Hematopoietic multipotent progenitor cell (in vitro differentiated cells): Measurements from ENCODE around the gene PROCR. TPM values are rescaled to one million over a fixed set of nuclear protein-coding genes. Genes with fewer than 3 reads are reported as not detected.
"Not testable (repeated sequence)": the region's sequence is repeated elsewhere in the genome, so short reads cannot be mapped to it uniquely, and the experiment has no call there.

Experiments used
- DNase-seq, 3 donors: peaks; one replicate each; pipeline ENCODE4 v3.0.0-alpha.2; 2011 to 2015; ENCODE audit warnings: low read depth in 2 of 3, low spot score in 2 of 3
- total RNA-seq: library from RNA; depleted of rRNA; stranded (reverse); fragments of >200 nt; gene quantifications from one replicate; pipeline ENCODE4 v1.2.3, GENCODE V29; 2012

The PROCR gene
- total RNA-seq = 5.7 TPM

DNA sequence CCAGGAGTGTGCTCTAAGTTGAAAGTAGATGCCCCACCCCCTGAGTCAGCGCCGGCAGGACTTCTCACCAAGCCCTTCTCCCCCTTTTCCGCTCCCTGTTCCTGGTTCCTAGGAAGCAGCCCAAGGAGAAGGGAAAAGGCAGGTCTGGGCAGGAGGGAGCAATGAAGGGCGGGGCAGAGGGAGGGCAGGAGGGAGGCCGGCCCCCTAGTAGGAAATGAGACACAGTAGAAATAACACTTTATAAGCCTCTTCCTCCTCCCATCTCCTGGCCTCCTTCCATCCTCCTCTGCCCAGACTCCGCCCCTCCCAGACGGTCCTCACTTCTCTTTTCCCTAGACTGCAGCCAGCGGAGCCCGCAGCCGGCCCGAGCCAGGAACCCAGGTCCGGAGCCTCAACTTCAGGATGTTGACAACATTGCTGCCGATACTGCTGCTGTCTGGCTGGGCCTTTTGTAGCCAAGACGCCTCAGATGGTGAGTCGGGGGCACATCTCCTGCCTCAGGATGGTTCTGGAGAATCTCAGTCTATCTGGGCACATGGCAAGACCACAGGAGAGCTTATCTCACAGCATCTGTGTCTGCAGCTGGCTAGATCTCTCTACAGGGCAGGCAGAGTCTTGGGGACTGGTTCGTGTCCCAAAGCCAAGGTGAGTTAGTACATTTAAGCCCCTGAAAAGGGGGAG, at the start of gene PROCR:
Gene PROCR (plus strand): TSS at position 320 of the 681 bp plus-strand sequence. CDS start 83 bp downstream, at position 403.
- DNase-seq = peak in 2 of 3 donors; percentile 58 to 79

DNA sequence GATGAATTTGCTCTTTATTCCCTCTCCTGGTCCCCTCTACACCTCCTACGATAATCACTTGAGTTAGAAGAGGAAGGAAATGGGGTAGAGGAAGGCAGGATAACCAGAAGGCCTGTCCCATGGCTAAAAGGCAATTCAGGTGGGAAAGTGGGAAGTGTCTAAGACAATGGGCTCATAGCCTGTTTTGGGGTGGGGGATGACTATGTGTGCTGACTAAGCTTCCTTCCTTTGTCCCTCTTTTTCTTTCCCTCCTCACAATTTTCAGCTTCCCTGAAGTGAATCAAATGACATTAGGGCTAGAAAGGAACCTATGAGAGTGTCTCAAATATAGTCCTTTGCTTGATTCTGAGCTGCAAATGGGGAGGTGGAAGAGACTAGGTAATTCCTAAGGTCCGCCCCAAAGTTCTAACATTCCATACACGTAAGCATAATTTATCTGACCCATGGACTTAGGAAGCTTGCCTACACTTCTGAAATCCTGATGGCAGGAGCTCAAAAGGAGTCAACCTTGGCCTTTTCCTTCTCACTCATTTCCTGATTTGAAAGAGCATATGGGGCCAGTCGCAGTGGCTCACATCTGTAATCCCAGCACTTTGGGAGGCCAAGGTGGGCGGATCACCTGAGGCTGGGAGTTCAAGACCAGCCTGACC, 49.0 kb upstream of the PROCR start:
- DNase-seq = no peak

DNA sequence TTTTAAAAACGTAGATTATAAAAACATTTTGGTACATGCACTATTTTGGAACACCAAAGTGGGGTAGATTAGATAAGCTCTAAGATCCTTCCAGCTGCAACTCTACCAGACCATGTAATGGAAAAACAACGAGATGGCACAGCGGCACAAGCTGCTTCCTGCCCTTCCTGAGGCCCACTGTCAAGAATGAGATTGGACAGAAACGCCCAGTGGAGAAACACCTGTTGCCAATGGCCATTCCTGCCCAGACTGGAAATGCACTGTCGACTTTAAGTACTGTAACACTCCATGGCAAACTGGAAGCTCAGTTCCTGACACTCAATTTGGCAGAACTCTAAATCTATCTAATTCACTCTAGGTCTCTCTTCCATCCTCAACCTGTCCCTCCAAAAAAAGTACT, 46.1 kb upstream of the PROCR start:
- no peak for DNase-seq

DNA sequence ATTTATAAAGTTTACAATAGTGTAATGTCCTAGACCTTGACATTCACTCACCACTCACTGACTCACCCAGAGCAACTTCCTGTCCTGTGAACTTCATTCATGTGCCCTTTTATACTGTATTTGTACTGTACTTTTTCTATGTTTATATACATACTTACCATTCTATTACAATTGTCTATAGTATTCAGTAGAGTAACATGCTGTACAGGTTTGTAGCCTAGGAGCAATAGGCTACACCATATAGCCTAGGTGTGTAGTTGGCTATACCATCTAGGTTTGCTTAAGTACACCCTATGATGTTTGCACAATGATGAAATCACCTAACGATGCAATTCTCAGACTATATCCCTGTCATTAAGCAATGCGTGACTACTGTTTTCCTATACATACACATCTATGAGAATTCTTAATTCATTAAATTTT, 42.2 kb upstream of the PROCR start:
- no peak for DNase-seq

DNA sequence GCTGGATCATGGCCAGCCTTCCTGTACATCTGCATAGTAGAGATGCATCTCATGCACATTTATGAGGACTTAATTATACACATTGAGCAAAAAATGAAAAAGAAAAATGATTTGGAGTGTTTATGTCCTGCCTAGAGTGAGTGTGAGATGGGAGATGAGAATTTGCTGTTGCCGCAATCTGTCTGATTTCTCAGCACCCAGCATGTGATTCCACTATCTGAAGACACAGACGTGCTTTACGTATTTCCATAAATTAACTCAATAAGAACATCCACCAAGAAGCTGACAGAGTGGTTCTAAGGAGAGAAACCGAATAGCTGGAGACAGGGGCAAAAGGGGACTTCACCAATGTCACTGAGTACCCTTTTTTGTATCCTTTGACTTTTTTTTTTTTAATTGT, 39.9 kb upstream of the PROCR start:
- DNase-seq = no peak

DNA sequence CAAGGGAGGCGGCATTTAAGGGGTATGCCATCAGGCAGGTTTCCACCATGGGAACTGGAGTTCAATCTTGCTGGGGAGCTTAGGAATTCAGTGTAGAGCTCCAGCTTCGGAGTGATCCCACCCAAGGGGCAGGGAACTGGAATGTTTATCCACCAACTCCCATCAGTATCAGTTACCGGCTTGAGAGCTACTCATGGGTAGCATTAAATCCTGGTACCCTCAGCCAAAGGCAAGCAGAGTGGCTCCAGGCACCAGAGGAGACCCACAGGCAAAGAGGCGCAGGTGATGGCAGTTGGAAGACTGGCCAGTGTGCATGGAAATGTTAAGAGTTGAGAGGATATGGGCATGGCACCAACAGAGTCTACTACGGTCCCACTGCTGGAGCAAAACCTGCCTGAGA, 38.8 kb upstream of the PROCR start:
- DNase-seq = no peak

DNA sequence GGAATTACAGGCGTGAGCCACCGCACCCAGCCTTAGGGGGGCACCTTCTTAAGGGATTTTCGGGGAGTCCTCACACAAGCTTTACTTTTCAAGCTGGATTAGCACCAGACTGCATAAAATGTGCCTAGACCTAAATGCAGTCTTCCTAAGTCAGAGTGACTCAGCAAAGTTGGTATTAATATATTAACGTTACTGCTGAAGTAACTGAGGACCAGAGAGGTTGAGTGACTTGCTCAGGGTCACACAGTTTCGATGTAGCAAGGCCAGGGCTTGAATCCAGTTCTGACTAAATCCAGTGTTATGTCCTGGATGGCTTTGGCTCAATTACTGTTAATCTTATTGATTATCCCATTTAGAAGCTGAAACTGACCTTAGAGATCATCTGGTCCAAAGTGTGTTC, 38.1 kb upstream of the PROCR start:
- DNase-seq = no peak

DNA sequence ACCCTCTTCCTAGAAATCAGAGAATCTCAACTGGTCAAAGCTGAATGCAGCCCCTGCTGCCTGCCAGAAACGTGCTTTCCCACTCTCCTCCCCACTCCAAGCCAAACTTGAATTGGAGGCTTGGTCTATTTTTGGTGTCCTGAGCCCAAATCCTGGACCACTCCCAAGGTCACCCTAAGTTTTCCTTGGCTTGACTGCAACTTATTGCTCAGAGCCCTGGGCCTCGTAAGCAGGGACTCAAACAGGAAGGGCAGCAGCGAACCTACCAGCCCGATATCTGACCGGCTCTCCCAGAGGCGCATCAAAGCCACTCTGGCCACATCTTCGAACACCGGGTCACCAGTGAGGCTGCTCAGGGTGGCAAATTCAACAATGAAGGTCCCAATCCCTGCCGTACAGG, 37.4 kb upstream of the PROCR start:
- DNase-seq = no peak

DNA sequence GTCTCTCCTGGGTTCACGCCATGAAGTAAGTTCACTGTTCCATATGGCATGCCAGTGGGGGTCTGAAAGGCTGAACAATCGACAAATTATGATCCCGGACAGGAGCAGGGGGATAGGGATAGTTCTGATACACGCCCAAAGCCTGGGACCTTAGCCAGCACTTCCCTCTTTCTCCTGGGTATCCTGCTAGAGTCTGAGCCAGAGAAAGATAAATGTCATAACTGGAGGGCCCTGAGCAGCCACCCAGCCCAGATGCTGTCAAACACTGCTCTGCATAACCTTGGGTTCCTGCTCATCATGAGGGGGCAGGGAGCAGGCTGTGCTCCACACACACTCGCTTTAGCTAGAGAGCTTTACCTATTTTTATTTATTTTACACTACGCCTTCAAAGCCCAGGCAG, 37.0 kb upstream of the PROCR start:
- DNase-seq = no peak

DNA sequence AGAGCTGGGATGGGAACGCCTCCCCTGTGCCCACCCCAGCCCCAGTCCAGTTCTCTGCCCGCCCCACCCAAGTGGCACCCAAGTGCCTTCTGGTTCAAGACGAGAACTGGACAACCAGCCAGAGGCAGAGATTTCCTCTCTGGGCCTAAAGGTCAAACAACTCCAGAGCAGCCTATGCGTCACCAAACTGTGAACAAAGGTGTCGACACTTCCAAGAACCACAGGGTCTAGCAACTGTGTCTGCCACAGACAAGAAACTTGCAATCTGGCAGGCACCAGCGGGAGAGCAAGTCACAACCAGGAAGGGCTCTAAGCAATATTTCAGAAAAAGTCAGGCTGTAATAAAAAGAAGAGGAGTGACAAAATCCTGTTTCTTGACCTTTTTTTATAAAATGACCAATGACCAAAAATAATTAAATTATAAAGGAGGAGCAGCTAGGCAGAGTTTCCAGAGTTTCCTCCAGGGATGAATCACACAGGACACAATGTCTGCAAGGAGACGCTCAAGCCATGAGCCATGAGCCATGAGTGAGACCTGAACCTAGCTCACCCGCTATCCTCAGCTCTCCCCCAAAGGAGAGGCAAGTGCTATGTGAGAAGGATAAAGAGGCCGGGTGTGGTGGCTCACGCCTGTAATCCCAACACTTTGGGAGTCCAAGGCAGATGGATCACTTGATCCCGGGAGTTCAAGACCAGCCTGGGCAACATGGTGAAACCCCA, 35.8 kb upstream of the PROCR start:
- DNase-seq = no peak

DNA sequence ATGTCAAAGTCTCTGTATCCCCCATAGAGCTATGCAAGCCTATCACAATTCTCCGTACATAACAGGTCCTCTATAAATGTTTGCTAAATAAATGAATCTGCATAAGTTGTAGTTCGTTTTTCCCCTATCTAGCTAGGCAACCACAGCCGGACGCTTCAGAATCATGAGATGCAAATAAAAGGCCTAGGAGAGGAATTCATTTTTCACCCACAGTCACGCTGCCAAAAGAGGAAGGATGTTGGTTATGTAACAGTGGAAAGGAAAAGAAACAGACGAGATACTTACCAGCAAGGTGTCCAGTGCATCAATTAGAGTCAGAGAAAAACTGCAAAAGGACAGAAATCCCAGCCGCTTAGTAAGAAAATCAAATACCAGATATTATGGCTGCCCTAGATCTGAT, 27.2 kb upstream of the PROCR start:
- DNase-seq = peak in 2 of 3 donors; percentile 67 to 85

DNA sequence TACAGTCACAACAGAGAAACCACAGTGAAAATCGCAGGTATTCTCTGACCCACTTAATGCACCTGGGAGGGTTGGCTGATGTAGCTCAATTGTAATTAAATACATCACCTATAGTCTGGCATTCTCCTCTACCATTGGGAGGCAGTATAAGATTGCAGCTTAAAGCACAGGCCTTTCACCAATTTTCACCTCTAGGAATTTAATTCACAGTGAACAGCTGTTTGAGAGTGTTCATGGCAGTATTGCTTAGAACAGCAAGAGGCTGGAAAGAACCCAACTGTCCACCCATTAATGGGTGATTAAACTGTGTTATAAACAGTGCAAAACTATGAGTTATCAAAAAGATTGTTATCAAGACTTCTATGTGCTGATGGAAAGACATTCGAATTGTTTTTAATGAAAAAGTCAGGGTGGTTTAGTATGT, 26.7 kb upstream of the PROCR start:
- peak in 2 of 3 donors; percentile 58 to 71 for DNase-seq

DNA sequence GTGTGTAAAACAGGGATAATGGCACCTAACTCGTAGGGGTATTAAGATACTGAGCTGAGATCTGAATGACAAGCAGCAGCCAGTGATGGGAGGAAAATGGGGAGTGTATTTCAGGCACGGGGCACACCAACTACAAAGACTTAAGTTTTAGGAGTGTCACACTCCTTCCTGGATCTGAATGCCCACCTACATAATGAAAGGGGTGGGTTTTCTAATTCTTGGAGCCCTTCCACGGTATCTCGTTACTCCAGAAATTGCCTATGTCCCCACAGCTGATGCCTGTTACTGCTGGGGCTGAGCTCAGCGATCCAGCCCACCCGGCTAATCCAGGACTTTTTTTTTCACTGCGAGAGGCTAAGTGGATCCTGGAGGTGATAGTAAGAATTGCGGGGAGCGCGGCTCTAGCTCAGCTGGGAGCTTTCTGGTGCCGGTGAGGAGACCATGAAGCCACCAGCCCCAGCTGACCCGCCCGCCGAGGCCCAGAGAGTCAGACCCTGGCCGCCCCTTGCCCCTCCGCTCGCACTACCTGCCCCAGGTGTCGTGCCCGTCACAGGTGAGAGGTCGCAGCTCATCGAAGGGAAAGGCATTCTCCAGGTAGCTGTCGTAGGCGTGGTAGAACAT, 25.5 kb upstream of the PROCR start:
- peak; percentile 9 to 33 (median 17) for DNase-seq

DNA sequence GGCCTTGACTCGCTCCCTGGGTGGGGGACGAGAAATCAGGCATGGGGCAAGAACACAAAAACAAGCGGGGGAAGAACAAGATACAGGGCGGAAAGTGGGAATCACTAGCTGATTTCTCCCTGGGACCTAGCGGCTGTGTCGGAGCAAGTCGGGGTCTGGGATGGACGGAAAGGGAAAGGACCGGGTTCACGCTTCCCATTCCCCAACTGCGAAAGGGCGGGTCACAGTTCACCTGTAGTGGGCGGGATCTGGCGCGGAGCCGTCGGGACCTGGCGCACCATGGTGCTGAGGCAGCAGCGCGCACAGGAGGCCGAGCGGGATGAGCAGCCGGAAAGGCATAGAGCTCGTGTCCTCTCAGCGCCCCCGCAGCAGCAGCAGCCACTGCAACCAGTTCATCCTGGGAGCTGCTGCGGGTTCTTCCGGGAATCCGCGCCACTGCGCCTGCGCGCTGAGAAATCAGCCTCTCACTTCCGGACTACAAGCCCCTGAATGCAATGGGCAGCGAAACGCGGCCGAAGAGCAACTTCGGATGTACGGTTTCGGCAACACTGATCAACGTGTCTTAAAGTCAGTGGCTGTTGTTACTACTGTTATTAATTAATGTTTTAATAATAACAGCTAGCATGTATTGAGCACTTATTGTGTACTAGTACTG, 24.8 kb upstream of the PROCR start, which contains the start of gene EDEM2:
Gene EDEM2 (minus strand): TSS at position 417 of the 655 bp plus-strand sequence. CDS start 78 bp downstream, at position 339.
- DNase-seq = peak; percentile 89 to 93 (median 92)

DNA sequence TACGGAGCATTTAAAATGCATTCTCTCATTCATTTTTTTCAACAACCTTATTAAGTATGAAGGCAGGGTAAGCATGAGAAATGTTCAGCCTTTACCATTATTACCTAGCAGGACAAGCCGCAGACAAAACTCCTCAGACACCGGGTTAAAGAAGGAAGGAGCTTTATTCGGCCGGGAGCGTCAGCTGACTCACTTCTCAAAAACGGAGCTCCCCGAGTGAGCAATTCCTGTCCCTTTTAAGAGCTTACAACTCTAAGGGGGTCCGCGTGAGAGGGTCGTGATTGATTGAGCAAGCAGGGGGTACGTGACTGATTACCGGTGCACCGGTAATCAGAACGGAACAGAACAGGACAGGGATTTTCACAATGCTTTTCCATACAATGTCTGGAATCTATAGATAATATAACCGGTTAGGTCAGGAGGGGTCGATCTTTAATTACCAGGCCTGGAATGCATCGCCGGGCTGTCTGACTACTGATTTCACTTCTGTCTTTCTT, 24.2 kb upstream of the PROCR start:
- DNase-seq = not testable (repeated sequence)

DNA sequence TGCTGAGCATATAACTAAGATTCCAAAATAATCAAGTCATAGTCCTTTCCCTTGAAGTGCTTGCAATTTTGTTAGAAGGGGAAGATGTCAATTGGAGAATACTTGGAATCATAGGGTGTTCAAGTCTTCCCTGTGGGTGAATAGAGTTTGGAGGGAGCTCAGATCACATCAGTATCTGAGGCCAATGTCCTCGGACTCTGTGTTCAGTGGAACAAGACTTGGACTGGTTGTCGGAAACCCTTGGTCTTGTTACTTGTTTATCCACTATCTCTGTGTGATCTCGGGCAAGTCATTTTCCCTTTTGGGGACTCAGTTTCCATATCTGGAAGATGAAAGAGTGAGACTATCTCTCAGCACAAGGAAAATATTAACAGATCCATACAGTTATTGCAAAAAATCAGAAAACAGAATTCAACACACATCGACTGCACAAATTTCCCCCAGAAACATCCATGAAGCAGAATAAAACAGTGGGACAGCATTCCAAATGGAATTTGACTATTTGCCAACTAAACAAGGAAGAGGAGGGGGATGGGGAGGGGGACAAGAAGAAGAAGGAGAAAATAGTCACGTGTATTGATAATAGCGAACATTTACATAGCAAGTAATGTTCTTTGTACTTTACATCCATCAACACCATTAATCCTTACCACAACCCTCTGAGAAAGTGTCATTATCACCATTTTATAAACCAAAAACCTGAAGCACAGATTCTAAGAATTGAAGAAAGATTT, 20.9 kb upstream of the PROCR start:
- DNase-seq = no peak

DNA sequence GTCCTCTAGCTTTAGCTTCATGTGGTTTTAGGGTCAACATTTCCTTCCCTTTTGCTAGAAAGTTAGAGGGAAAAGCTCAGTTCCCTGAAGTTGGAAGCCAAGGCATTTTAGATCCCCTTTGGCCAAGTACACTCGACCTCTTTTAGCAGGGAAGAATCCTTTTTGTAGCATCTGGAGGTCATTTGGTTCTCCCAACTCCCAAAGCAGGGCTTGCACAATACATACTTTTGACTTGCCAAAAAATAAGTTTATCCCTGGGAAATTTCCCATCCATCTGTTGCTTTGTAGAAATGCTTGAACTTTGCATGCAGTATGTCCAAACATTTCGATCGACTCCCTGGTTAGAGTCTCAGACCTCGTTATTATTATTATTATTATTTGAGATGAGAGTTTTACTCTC, 20.1 kb upstream of the PROCR start:
- no peak for DNase-seq

DNA sequence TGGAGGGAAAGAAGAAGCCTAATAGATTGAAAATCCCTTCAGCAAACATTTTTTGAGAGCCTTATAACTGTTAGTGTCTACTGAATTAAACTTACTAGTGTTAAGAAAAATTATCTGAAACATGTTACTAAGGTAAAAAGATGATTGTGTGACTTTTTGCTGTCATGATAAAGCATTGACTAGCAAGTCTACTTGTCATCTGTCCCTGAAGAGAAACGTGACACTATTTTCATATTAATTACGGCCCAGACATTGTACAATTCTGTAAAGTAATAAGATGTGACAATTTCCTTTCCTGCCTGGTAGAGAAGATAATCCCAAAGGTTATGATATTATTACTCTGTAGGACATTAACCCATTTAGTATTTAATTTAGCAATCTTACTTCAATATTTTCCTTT, 15.9 kb upstream of the PROCR start:
- DNase-seq = no peak

DNA sequence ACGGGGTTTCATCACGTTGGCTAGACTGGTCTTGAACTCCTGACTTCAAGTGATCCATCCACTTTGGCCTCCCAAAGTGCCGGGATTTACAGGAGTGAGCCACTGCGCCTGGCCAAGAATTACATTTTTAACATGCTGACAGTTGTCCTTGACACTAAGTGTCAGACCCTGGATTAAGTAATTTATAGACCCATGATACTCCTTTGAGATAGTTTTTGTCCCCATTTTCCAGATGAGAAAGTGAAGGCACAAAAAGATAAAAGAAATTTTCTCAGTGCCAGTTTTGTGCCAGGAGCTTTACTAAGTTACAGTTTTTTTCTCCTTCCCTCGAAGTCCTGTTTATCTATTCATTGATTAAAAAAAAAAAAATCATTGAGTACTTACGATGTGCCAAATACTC, 14.9 kb upstream of the PROCR start:
- no peak for DNase-seq

DNA sequence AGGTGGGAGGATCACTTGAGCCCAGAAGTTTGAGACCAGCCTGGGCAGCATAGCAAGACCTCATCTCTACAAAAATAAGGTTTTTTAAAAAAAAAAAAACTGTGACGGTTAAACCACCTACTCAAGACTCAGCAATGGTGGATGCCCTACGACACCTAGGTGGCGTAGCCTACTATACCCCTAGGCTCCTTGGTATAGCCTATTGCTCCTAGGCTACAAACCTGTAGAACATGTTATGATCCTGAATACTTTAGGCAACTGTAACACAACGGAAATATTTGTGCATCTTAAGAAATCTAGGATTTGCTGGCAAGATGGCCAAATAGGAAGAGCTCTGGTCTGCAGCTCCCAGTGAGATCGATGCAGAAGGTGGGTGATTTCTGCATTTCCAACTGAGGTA, 11.5 kb upstream of the PROCR start:
- not testable (repeated sequence) for DNase-seq
